Renal pelvis (tissue), 4 donors: ENCODE measurements around the gene WASF2. TPM values are rescaled to one million over a fixed set of nuclear protein-coding genes. Genes with fewer than 3 reads are reported as not detected.
"Not testable (repeated sequence)": the region's sequence is repeated elsewhere in the genome, so short reads cannot be mapped to it uniquely, and the experiment has no call there.

Experiments used
- DNase-seq: peaks from one replicate; pipeline ENCODE4 v3.0.0-alpha.2; 2013
- polyA plus RNA-seq, 3 donors: library from polyadenylated mRNA; unstranded; fragments of 120-200 nt; gene quantifications; one replicate each; pipeline ENCODE4 v1.2.1, GENCODE V29; 2013; ENCODE audit not compliant: insufficient read length in 3 of 3

Gene WASF2
- polyA plus RNA-seq, 3 donors: 123 to 124 (median 123) TPM

GRCh38 chr1:27504588-27505419 is 14.8 kb upstream of the WASF2 start:
- peak; percentile 85 for DNase-seq

GRCh38 chr1:27503844-27504587 is 14.0 kb upstream of the WASF2 start:
- DNase-seq: no peak

GRCh38 chr1:27503033-27503432 is 13.1 kb upstream of the WASF2 start:
- DNase-seq: no peak

GRCh38 chr1:27501159-27501558 is 11.2 kb upstream of the WASF2 start:
- DNase-seq: not testable (repeated sequence)

- DNase-seq: no peak
These were observed 9.2 kb upstream of the WASF2 start for GRCh38 chr1:27499142-27499541.

- DNase-seq: peak; percentile 86
These were observed 6.7 kb upstream of the WASF2 start for GRCh38 chr1:27496604-27497155.

- DNase-seq: no peak
These were observed 2.8 kb upstream of the WASF2 start for GRCh38 chr1:27492796-27493195.

GRCh38 chr1:27491748-27492700 is 2.1 kb upstream of the WASF2 start:
- no peak for DNase-seq

GRCh38 chr1:27489501-27489972 is 430 bp downstream of the WASF2 start:
- peak; percentile 35 for DNase-seq

GRCh38 chr1:27487966-27488884 is 1.7 kb downstream of the WASF2 start:
- DNase-seq: peak; percentile 31

GRCh38 chr1:27485363-27485762 is 4.6 kb downstream of the WASF2 start:
- DNase-seq: no peak

- DNase-seq: no peak
These were observed 6.3 kb downstream of the WASF2 start for GRCh38 chr1:27483659-27484058.

GRCh38 chr1:27481994-27482620 is 7.9 kb downstream of the WASF2 start:
- no peak for DNase-seq

- no peak for DNase-seq
These were observed 11.9 kb downstream of the WASF2 start for GRCh38 chr1:27478098-27478497.

- no peak for DNase-seq
These were observed 13.7 kb downstream of the WASF2 start for GRCh38 chr1:27476237-27476636.

GRCh38 chr1:27475720-27476119 is 14.2 kb downstream of the WASF2 start:
- no peak for DNase-seq

GRCh38 chr1:27473755-27474154 is 16.2 kb downstream of the WASF2 start:
- no peak for DNase-seq

- not testable (repeated sequence) for DNase-seq
These were observed 17.9 kb downstream of the WASF2 start for GRCh38 chr1:27472098-27472497.

GRCh38 chr1:27471477-27471876 is 18.5 kb downstream of the WASF2 start:
- DNase-seq: no peak

- no peak for DNase-seq
These were observed 20.6 kb downstream of the WASF2 start for GRCh38 chr1:27469334-27469733.
